GM19025 (cell line): Measurements from ENCODE around the gene FASTKD2.

ENCODE experiments used
- ATAC-seq: cut with Tn5 transposase; IDR thresholded peaks from one replicate; pipeline ENCODE4 v1.9.1; 2021; ENCODE audit warnings: mild to moderate bottlenecking, low read depth, moderate library complexity; ENCODE audit not compliant: unreplicated experiment

The FASTKD2 gene

GRCh38 chr2:206831442-206831995, 66.1 kb downstream of the FASTKD2 start:
- ATAC-seq = no peak

GRCh38 chr2:206832873-206833272, 67.5 kb downstream of the FASTKD2 start:
- no peak for ATAC-seq

- ATAC-seq = no peak
These were observed 67.9 kb downstream of the FASTKD2 start for GRCh38 chr2:206833291-206833690.

GRCh38 chr2:206836722-206837121, 71.3 kb downstream of the FASTKD2 start:
- no peak for ATAC-seq

- ATAC-seq = no peak
These were observed 72.4 kb downstream of the FASTKD2 start for GRCh38 chr2:206837775-206838174.

- ATAC-seq = no peak
These were observed 73.3 kb downstream of the FASTKD2 start for GRCh38 chr2:206838690-206839089.

- ATAC-seq = no peak
These were observed 75.6 kb downstream of the FASTKD2 start for GRCh38 chr2:206840999-206841398.
